Right lung (tissue), 5 donors: Measurements from ENCODE around the gene TXNDC11. TPM values are rescaled to one million over a fixed set of nuclear protein-coding genes. Genes with fewer than 3 reads are reported as not detected.

Source experiments
- DNase-seq, 2 donors: peaks; one replicate each; pipeline ENCODE4 v3.0.0-alpha.2; 2013
- polyA plus RNA-seq, 5 donors: library from polyadenylated mRNA; unstranded; fragments of 120-200 nt; gene quantifications; one replicate each; pipeline versions ENCODE4 v1.2.1 to v1.2.3, GENCODE V29; 2013; ENCODE audit warnings: inconsistent platforms in 1 of 5, low replicate concordance in 1 of 5; ENCODE audit not compliant: insufficient read length in 5 of 5, insufficient read depth in 1 of 5

TXNDC11 gene
- polyA plus RNA-seq, 5 donors, result 32.3 to 44.8 (median 37.1) TPM

DNA sequence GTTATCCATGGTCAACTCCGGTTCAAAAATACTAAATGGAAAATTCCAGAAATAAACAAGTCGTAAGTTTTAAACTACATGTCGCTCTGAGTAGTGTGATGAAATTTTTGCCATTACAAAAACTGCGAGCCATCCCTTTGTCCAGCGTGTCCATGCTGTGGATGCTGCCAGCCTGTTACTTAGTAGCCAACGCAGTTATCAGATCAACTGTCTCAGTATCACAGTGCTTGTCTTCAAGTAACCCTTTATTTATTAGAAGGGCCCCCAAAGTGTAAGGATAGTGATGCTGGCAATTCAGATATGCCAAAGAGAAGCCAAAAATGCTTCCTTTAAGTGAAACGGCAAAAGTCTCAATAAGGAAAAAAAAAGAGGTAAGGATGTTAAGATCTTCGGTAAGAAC, 50.5 kb downstream of the TXNDC11 start:
- DNase-seq, result no peak

- no peak for DNase-seq
These were observed 50.9 kb downstream of the TXNDC11 start for GRCh38 chr16:11691771-11692170.

- DNase-seq, result no peak
These were observed 51.4 kb downstream of the TXNDC11 start for GRCh38 chr16:11691235-11691634.

DNA sequence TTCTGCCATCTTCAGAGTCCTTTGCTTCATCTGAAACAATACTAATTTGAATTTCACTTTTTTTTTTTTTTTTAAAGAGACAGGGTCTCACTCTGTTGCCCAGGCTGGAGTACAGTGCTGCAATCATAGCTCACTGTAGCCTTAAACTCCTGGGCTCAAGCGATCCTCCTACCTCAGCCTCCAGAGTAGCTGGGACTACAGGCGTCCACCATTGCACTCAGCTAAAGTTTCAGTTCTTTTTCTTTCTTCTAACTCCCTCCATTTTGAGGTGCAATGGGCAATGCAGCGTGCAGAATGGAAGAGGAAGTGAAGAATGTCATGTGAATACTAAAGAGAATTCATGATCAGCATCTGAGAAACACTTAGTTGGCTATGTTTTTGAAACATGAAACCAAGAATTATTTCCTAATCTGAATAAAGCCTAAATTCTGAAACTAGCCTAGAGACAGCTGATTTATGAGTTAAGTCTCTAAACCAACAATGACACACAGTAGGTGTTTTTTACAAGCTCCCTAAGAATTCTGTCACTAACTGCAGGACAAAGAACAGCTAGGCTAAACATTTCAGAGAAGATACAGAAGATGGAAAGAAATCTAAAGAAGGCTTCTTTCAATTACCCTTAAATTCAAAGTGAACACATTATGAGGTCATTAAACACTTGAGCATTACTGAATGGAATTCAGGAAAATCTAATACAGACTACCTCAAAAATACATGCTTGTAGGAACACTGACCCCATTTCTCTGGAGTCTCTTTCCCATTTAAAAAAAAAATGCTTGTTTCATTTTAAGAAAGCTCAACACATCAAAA, 53.4 kb downstream of the TXNDC11 start:
- no peak for DNase-seq

GRCh38 chr16:11688520-11688886, 54.2 kb downstream of the TXNDC11 start:
- no peak for DNase-seq

- no peak for DNase-seq
These were observed 54.8 kb downstream of the TXNDC11 start for GRCh38 chr16:11687601-11688519.

DNA sequence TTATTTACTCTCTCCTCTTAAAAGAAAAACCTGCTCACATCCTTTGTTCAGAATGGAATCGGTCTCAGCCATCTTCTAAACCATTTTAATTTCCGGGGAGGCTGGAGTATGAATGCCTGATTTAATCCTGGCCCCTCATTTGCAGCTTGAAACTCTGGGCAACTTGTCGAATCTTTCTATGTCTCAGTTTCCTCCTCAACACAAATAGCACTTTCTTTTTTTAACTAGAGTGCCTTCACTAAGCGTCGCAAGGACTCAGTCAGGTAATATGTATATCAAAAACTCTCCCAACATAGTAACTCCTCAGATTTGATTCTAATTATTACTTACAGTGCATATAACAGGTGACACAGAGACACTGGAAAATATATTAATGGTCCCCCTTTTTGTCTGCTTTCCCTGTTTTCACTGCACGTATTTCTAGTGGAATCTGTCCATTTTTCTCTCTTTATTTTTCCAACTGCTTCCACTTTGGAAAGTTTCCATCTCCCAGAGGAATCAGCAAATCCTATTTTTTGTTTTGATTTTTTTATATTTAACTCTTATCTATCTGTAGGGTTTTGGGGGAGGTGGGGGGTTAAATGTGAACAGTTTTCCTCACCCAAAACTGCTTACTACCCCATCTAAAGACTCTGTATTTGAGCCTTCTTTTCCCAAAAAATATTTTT, 55.8 kb downstream of the TXNDC11 start:
- DNase-seq, result no peak

GRCh38 chr16:11685844-11686618, 56.6 kb downstream of the TXNDC11 start:
- DNase-seq, result no peak

- no peak for DNase-seq
These were observed 58.2 kb downstream of the TXNDC11 start for GRCh38 chr16:11684231-11685025.

DNA sequence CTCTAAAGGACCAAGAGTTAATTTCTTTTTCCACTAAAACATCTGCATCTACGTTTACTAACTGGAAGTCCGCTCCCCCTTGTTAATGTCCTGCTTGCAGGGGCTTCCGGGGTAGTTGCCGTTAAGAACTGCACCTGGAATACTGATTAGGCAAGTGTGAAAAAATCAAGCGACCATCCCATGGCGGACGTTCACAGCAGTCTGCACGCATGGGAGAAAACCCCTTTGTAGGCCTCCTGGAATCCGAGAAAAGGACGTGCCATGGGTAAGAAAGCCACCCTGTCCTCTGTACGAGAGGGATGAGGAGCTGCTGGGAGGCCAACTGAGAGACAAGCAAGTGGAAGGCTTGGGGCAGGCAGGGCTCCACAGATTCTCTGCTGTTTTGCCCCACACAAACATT, 59.5 kb downstream of the TXNDC11 start:
- no peak for DNase-seq

GRCh38 chr16:11682655-11683096, 60.0 kb downstream of the TXNDC11 start:
- no peak for DNase-seq

GRCh38 chr16:11681976-11682654, 60.5 kb downstream of the TXNDC11 start:
- DNase-seq, result no peak

- no peak for DNase-seq
These were observed 61.1 kb downstream of the TXNDC11 start for GRCh38 chr16:11681556-11681955.

- no peak for DNase-seq
These were observed 62.4 kb downstream of the TXNDC11 start for GRCh38 chr16:11679941-11680911.

- DNase-seq, result no peak
These were observed 63.4 kb downstream of the TXNDC11 start for GRCh38 chr16:11679250-11679649.

DNA sequence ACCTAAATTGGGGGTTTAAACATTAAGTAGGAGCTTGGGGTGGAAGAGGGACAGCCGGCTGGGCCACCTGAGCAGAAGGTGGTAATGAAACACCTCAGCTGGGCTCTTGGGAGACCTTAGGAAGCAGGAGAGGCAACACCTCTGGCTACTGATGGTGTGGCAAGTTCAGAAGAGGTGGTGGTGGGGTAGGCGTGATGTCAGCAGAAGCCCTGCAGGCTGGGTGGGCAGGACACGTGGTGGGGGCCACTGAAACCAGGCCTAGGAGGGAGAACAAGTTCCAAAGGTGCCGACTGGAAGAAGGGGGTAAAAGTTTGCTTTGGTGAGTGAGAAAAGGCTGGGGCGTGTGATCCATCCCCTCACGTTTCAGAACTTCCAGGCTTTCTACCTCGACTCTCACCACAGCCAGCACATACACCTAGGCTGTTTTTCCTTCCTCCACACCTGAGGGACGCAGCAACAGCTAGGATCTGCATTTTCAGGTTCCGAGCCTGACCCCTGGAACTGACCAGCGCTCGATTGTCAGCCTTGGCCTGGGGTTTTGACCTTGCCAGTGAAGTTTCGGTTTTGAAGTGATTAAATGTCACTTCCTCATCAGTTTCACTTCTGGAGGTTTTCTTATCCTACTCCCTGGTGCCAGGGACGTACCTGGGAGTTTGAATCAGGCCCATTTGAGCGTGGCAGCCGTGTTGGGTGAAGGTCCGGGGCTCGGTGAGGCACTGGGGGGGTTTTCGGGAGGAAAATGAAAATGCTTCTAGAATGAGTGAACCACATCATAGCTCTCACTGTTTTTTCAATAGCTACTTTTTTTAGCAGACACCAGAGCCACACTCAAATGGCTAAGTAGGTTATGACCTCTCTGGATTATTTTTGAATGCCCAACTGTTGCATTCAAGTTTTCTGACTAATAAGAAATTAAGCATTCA, 64.4 kb downstream of the TXNDC11 start:
- DNase-seq, result no peak

DNA sequence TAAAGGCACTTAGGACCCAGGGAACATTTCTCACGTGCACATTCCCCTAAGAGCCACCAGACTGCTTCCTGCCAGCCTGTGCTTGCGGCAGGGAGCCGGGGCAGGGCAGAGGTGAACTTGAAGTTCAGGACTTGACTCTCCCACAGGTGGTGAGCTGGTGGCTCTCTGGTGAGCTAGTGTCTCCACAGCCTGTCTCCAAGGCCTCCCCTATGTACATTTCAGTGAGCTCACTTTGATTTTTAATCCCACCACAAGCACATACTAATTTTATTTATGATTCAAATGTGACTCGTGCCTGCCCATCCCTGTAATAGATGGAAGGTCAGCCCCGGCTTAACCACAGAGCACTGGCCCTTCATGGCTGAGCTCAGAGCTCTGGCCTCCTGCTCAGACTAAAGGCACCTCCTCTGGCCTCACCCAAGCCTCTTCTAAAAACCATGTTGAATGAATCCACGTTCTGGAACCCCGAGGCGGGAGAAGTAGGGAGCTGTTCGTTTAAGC, 65.2 kb downstream of the TXNDC11 start:
- DNase-seq, result no peak
